ENCODE results near the gene BAIAP2.

BAIAP2 gene, protein sequence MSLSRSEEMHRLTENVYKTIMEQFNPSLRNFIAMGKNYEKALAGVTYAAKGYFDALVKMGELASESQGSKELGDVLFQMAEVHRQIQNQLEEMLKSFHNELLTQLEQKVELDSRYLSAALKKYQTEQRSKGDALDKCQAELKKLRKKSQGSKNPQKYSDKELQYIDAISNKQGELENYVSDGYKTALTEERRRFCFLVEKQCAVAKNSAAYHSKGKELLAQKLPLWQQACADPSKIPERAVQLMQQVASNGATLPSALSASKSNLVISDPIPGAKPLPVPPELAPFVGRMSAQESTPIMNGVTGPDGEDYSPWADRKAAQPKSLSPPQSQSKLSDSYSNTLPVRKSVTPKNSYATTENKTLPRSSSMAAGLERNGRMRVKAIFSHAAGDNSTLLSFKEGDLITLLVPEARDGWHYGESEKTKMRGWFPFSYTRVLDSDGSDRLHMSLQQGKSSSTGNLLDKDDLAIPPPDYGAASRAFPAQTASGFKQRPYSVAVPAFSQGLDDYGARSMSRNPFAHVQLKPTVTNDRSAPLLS

DNA sequence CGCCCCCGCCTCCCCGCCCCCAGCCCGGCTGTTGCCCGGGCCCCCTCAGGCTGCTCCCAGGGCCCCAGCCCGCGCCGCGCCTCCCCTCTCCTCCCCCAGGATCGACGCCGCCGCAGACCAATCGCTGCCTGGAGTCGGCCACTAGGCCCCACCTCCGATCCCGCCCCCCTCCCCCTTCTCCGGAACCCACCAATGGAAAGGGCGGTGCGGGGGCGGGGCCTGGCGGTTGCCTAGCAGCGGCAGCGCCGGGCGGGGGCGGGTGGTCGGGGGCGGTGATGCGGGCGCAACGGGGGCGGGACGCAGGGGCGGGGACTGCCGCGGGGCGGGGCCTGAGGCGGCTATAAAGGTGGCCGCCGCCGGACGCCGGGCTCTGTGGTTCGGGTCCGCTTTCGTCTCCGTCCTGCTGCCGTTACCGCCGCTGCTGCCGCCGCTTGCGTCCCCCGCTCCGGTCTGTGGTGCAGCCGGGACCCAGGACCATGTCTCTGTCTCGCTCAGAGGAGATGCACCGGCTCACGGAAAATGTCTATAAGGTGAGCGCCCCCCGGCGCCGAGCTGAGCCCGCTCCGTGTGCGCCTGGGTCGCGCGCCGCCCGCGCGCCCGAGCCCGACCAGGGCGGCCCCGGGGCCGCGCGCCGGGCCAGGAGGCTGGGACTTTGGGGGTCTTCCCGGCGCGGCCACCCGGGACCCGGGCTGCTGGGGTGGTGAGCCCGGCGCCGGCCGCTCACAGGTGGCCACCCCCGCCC, at the start of gene BAIAP2:
Gene BAIAP2, plus strand, starts transcription at position 373 of the 742 bp plus-strand sequence. Its CDS starts 104 bp downstream, at position 477.
- H3K4me3 ChIP-seq (ENCODE audit: low read depth in 1 of 2, low read length in 1 of 2), result peak within 1 kb of the TSS; percentile 76 to 81
- H3K27me3 ChIP-seq, result peaks cover 43% of the 10 kb centered on the region
- no peaks in the 10 kb centered on the region for H3K9me3 ChIP-seq
- peaks cover 40 to 47% of the 10 kb centered on the region in 2 experiments for H3K4me1 ChIP-seq (ENCODE audit: control insufficient read depth in 1 of 2, insufficient read depth in 1 of 2, low read depth in 1 of 2, low read length in 1 of 2)
- TF ChIP-seq, protein P1, sequence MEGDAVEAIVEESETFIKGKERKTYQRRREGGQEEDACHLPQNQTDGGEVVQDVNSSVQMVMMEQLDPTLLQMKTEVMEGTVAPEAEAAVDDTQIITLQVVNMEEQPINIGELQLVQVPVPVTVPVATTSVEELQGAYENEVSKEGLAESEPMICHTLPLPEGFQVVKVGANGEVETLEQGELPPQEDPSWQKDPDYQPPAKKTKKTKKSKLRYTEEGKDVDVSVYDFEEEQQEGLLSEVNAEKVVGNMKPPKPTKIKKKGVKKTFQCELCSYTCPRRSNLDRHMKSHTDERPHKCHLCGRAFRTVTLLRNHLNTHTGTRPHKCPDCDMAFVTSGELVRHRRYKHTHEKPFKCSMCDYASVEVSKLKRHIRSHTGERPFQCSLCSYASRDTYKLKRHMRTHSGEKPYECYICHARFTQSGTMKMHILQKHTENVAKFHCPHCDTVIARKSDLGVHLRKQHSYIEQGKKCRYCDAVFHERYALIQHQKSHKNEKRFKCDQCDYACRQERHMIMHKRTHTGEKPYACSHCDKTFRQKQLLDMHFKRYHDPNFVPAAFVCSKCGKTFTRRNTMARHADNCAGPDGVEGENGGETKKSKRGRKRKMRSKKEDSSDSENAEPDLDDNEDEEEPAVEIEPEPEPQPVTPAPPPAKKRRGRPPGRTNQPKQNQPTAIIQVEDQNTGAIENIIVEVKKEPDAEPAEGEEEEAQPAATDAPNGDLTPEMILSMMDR (IDR thresholded peaks at IDR 0.05), result peak; percentile 49
- no peaks in the 10 kb centered on the region for H3K36me3 ChIP-seq
- H3K27ac ChIP-seq, result peak within 1 kb of the TSS; percentile 79

DNA sequence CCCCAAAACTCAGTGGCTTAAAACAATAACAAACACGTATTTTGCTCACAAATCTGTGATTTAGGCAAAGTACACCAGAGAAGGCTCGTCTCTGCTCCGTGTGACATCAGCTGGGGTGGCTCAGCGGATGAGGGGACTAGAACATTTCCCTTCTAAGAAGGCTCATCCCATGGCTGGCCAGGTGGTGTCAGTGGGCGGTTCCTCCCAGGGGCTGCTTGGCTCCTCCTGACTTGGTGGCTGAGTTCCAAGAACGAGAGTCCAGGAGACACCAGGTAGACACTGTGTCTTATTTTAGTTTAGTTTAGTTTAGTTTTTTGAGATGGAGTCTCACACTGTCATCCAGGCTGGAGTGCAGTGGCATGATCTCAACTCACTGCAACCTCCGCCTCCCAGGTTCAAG, 48.9 kb upstream of the BAIAP2 start:
- Histone ChIP-seq H3K4me3 (ENCODE audit: low read depth in 1 of 2, low read length in 1 of 2) (no peak overlapping the region), H3K27ac (no peak overlapping the region), H3K4me1 (ENCODE audit: control insufficient read depth in 1 of 2, insufficient read depth in 1 of 2, low read depth in 1 of 2, low read length in 1 of 2) (peaks cover 16 to 32% of the 10 kb centered on the region in 2 experiments), H3K36me3 (no peaks in the 10 kb centered on the region), H3K9me3 (no peaks in the 10 kb centered on the region), H3K27me3 (peaks cover 26% of the 10 kb centered on the region)
- TF ChIP-seq, protein P1 (IDR thresholded peaks at IDR 0.05), result no peak

DNA sequence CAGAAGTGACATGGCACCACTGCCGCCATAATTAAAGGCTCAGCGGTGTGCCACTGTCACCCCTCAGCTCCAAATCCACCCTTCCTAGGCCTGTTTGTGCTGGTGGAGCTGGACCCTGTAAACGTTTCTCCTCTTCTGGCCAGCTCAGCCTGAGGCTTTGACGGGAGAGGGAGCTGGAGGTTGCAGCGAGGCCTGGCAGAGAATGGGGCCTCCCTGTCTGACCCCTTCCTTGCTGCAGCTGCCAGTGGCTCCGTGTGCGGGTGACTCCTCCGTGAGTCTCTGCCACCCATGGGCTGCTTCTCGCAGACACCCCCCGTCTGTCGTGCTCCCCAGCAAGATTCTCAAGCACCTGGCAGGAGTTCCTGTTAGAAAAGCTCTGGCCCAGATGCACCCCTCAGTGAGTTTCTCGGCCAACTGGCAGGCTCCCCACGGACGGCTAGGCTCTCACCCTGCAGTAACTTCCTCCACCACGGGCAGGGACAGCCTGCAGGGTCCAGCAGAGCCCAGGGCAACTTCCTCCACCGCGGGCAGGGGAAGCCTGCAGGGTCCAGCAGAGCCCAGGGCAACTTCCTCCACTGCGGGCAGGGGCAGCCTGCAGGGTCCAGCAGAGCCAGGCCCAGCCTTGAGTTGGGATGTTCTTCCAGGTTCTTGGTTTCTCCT, 48.0 kb upstream of the BAIAP2 start:
- H3K27ac ChIP-seq, result peak overlapping the region; percentile 54

DNA sequence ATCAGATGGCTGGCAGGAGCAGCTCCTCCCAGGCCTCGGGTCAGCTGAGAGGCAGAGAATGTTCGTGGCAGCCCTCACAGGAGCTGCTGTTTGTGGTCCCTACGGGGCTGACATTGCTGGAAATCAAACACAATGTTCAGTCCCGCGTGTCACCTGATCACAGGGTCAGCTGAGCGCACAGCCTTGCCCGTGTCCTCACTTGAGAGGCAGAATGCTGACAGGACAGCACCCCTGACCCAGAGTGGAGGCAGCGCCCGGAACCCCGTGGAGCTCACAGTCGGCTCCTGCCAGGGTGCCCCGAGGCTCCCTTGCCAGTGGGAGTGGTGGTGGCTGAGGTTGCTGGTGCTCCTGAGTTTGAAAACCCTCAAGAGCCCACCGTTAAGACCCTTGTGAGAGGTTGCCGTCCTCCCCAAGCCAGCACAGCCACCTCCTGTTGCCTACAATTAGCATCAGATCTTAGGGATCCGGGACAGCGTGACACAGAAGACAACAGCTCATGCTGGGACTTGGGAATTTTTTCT, 47.0 kb upstream of the BAIAP2 start:
- TF ChIP-seq, protein P1 (IDR thresholded peaks at IDR 0.05), result no peak
- Histone ChIP-seq H3K4me1 (ENCODE audit: control insufficient read depth in 1 of 2, insufficient read depth in 1 of 2, low read depth in 1 of 2, low read length in 1 of 2) (peaks cover 27 to 36% of the 10 kb centered on the region in 2 experiments), H3K27ac (no peak overlapping the region)

More for the DNA sequence above, 48.0 kb upstream of the BAIAP2 start:
- TF ChIP-seq, protein P1 (IDR thresholded peaks at IDR 0.05), result peak; percentile 22
- Histone ChIP-seq H3K9me3 (no peaks in the 10 kb centered on the region), H3K27me3 (peaks cover 17% of the 10 kb centered on the region), H3K4me1 (ENCODE audit: control insufficient read depth in 1 of 2, insufficient read depth in 1 of 2, low read depth in 1 of 2, low read length in 1 of 2) (peaks cover 19 to 27% of the 10 kb centered on the region in 2 experiments), H3K36me3 (no peaks in the 10 kb centered on the region), H3K4me3 (ENCODE audit: low read depth in 1 of 2, low read length in 1 of 2) (peak overlapping the region; percentile 20 to 28)

DNA sequence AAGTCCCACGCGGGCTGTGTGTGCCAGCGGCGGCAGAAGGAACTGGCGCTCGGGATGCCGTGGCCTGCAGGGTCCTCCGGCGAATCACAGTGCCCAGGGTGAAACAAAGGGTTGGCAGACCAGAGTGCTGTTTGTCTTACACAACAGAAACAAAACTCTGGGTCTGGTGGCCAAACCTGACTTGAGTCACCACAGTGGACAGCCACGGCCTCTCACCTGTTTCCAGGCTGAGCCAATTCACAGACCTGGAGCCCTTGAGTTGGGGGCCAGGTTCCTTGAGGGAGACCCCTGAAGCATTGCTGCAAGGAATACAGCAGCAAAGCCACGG, 45.4 kb upstream of the BAIAP2 start:
- H3K4me1 ChIP-seq (ENCODE audit: control insufficient read depth in 1 of 2, insufficient read depth in 1 of 2, low read depth in 1 of 2, low read length in 1 of 2), result peaks cover 33 to 44% of the 10 kb centered on the region in 2 experiments
- H3K27ac ChIP-seq, result no peak overlapping the region
- peaks cover 17% of the 10 kb centered on the region for H3K27me3 ChIP-seq
- no peaks in the 10 kb centered on the region for H3K9me3 ChIP-seq
- peak overlapping the region in 1 of 2 experiments; percentile 40 for H3K4me3 ChIP-seq (ENCODE audit: low read depth in 1 of 2, low read length in 1 of 2)
- TF ChIP-seq, protein P1 (IDR thresholded peaks at IDR 0.05), result no peak
- no peaks in the 10 kb centered on the region for H3K36me3 ChIP-seq

More for the DNA sequence above, 47.0 kb upstream of the BAIAP2 start:
- Histone ChIP-seq H3K4me3 (ENCODE audit: low read depth in 1 of 2, low read length in 1 of 2) (no peak overlapping the region), H3K9me3 (no peaks in the 10 kb centered on the region), H3K36me3 (no peaks in the 10 kb centered on the region), H3K27me3 (peaks cover 17% of the 10 kb centered on the region)
